Activated CD4-positive, alpha-beta memory T cell treated with anti-CD3 and anti-CD28 coated beads for 36 hours (primary cell): ENCODE results near the gene TMEM221. TPM values are rescaled to one million over a fixed set of nuclear protein-coding genes. Genes with fewer than 3 reads are reported as not detected.
"Not testable (repeated sequence)": the region's sequence is repeated elsewhere in the genome, so short reads cannot be mapped to it uniquely, and the experiment has no call there.

Source experiments
- CTCF ChIA-PET: fragments of 350-600 bp; sonication (Branson Sonifier 250); formaldehyde crosslinking; loops from one replicate; lab custom pipeline; 2021; ENCODE audit warnings: antibody characterized with exemption, inconsistent platforms; lab: Charles Lee
- POLR2A ChIA-PET: fragments of 350-600 bp; sonication (Branson Sonifier 250); formaldehyde crosslinking; loops from one replicate; lab custom pipeline; 2021; ENCODE audit warnings: antibody characterized with exemption; lab: Charles Lee
- DNase-seq: peaks from one replicate; pipeline ENCODE4 v3.0.0-alpha.2; 2020
- H3K27ac Mint-ChIP-seq: one replicate; pipeline ENCODE4 v1.8.0; 2021; ENCODE audit warnings: mixed read lengths
- H3K27me3 Mint-ChIP-seq: one replicate; pipeline ENCODE4 v1.8.0; 2021; ENCODE audit warnings: mixed read lengths
- H3K36me3 Mint-ChIP-seq: one replicate; pipeline ENCODE4 v1.8.0; 2021; ENCODE audit warnings: mixed read lengths
- H3K4me1 Mint-ChIP-seq: one replicate; pipeline ENCODE4 v1.8.0; 2021; ENCODE audit warnings: low read depth, mixed read lengths
- H3K4me3 Mint-ChIP-seq: one replicate; pipeline ENCODE4 v1.8.0; 2021; ENCODE audit warnings: mild to moderate bottlenecking, mixed read lengths
- H3K9me3 Mint-ChIP-seq: one replicate; pipeline ENCODE4 v1.8.0; 2021; ENCODE audit warnings: mixed read lengths
- intact Hi-C: fragments of 100-400 bp; cut with micrococcal nuclease; formaldehyde crosslinking; loops from one replicate; pipeline ENCODE4 v1.15.1; 2023
- total RNA-seq, 2 experiments: library from RNA; stranded (reverse); gene quantifications; one replicate each; pipeline ENCODE4 v1.2.3, GENCODE V29; 2021

Gene TMEM221
- total RNA-seq, 2 experiments from 2014 or later = not detected

- no peaks in the 10 kb centered on the region for H3K36me3 Mint-ChIP-seq
- CTCF ChIA-PET = interaction anchor here (4.1 kb wide), 1 partner anchor 10 kb away, joined by 10 read pairs; no protein-coding TSS in a partner anchor
- H3K9me3 Mint-ChIP-seq = no peaks in the 10 kb centered on the region
- H3K27me3 Mint-ChIP-seq = no peaks in the 10 kb centered on the region
- H3K4me3 Mint-ChIP-seq = no peak overlapping the region
- POLR2A ChIA-PET = no interaction called here
- no peak for DNase-seq
- H3K27ac Mint-ChIP-seq = no peak overlapping the region
- H3K4me1 Mint-ChIP-seq = peaks cover 28% of the 10 kb centered on the region
- intact Hi-C loops = no loop called here
Observed at GRCh38 chr19:17486545-17487240, 38.2 kb upstream of the TMEM221 start.

DNA sequence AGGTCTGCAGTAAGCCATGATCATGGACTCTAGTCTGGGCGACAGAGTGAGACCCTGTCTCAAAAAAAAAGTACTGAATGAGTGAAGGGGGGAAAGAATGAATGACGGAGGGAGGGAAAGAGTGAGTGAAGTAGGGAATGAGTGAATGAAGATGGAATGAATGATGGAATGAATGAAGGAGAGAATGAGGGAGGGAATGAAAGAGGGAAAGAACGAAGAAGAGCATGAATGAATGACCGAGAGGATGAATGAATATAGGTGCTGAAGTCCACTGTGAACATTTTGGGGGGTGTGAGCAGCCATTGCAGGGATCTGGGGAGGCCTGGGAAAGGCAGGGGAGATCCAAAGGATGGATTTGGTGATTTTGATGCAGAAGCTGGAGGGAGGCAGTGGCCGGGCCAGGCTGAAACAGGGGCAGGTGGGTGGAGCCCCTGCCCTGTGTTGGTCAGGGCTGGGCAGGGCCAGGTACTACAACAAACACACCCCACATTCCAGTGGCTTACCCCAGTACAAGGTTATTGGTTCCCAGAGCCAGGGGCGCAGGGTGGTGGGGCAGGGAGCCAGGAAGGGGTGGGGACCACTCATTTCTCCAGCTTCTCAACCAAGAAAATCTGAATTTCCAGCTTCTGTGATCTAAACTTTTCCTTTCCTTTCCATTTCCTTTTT, 36.2 kb upstream of the TMEM221 start:
- H3K27ac Mint-ChIP-seq = no peak overlapping the region
- intact Hi-C loops = no loop called here

GRCh38 chr19:17483605-17484002, 35.1 kb upstream of the TMEM221 start:
- peaks cover 9% of the 10 kb centered on the region for H3K4me1 Mint-ChIP-seq
- no peaks in the 10 kb centered on the region for H3K9me3 Mint-ChIP-seq
- POLR2A ChIA-PET = no interaction called here
- H3K27ac Mint-ChIP-seq = no peak overlapping the region
- intact Hi-C loops = no loop called here
- CTCF ChIA-PET = interaction anchor here (0.9 kb wide), 1 partner anchor 94 kb away, joined by 3 read pairs; no protein-coding TSS in a partner anchor
- H3K4me3 Mint-ChIP-seq = no peak overlapping the region
- no peaks in the 10 kb centered on the region for H3K27me3 Mint-ChIP-seq
- no peaks in the 10 kb centered on the region for H3K36me3 Mint-ChIP-seq
- DNase-seq = no peak

More for the DNA sequence above, 36.2 kb upstream of the TMEM221 start:
- Mint-ChIP-seq H3K4me3 (no peak overlapping the region), H3K27me3 (no peaks in the 10 kb centered on the region), H3K36me3 (no peaks in the 10 kb centered on the region), H3K9me3 (no peaks in the 10 kb centered on the region), H3K4me1 (peaks cover 20% of the 10 kb centered on the region)
- POLR2A ChIA-PET = no interaction called here
- CTCF ChIA-PET = interaction anchor here (0.6 to 4.1 kb wide), 2 partner anchors 12 to 43 kb away, joined by 3 to 10 read pairs; no protein-coding TSS in a partner anchor
- DNase-seq = no peak

DNA sequence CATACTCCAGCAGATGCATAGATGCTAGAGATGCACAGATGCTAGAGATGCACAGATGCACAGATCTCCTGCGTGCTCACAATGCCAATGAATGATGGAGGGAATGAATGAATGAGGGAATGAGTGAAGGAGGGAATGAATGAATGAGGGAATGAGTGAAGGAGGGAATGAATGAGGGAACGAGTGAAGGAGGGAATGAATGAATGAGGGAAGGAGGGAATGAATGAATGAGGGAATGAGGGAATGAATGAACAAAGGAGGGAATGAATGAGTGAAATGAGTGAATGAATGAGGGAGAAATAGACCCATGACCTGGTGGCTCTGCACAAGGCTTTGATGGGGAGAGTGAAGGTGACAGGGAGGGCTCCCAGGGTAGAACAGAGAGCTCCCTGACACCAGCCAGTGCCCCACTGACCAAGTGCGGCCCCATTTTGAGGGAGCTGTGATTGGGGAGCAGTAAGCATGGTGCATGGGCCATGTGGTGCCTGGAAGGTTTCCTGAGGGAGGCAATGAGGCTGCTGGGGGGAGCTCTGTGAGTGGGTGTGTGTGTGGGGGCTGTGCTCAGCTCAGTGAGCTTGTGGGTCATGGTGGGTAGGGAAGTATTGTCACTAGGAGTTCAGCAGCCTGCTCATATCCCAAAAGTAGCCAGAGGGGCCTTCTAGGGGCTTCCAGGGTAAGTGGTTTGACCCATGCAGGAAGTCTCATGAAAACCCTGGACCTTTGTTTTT, 34.6 kb upstream of the TMEM221 start:
- DNase-seq = no peak
- H3K27ac Mint-ChIP-seq = no peak overlapping the region
- no peak overlapping the region for H3K4me3 Mint-ChIP-seq
- no peaks in the 10 kb centered on the region for H3K27me3 Mint-ChIP-seq
- intact Hi-C loops = no loop called here
- peaks cover 4% of the 10 kb centered on the region for H3K4me1 Mint-ChIP-seq
- CTCF ChIA-PET = interaction anchor here (0.9 kb wide), 1 partner anchor 94 kb away, joined by 3 read pairs; no protein-coding TSS in a partner anchor
- no peaks in the 10 kb centered on the region for H3K9me3 Mint-ChIP-seq
- H3K36me3 Mint-ChIP-seq = no peaks in the 10 kb centered on the region
- POLR2A ChIA-PET = no interaction called here

DNA sequence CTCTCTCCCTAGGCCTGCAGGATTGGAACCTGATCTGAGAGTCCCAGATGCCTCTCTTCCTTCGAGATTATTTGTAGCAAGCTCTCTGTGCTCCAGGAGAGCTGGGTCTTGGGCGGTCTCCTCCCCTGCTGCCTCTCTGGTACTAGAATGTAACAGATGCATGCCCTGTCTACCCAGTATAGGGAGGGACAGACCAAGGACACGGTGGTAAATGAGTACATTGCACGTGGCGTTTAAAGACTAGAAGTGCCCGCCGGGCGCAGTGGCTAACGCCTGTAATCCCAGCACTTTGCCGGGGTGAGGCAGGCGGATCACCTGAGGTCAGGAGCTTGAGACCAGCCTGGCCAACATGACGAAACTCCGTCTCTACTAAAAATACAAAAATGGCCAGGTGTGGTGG, 33.5 kb upstream of the TMEM221 start:
- ChIA-PET POLR2A (no interaction called here), CTCF (no interaction called here)
- H3K4me3 Mint-ChIP-seq = no peak overlapping the region
- intact Hi-C loops = no loop called here
- no peaks in the 10 kb centered on the region for H3K9me3 Mint-ChIP-seq
- no peaks in the 10 kb centered on the region for H3K27me3 Mint-ChIP-seq
- H3K27ac Mint-ChIP-seq = no peak overlapping the region
- no peak for DNase-seq
- no peaks in the 10 kb centered on the region for H3K4me1 Mint-ChIP-seq
- no peaks in the 10 kb centered on the region for H3K36me3 Mint-ChIP-seq

- Mint-ChIP-seq H3K9me3 (no peaks in the 10 kb centered on the region), H3K36me3 (no peaks in the 10 kb centered on the region), H3K4me3 (no peak overlapping the region), H3K27me3 (no peaks in the 10 kb centered on the region), H3K27ac (no peak overlapping the region), H3K4me1 (no peaks in the 10 kb centered on the region)
- POLR2A ChIA-PET = no interaction called here
- intact Hi-C loops = no loop called here
- CTCF ChIA-PET = interaction anchor here (1.0 to 1.4 kb wide), 3 partner anchors 13 to 134 kb away, joined by 3 read pairs; no protein-coding TSS in a partner anchor
- DNase-seq = no peak
Observed at GRCh38 chr19:17479325-17479791, 30.9 kb upstream of the TMEM221 start.

- DNase-seq = no peak
- intact Hi-C loops = no loop called here
- Mint-ChIP-seq H3K27ac (no peak overlapping the region), H3K4me1 (peaks cover 12% of the 10 kb centered on the region), H3K9me3 (no peaks in the 10 kb centered on the region), H3K4me3 (no peak overlapping the region), H3K27me3 (no peaks in the 10 kb centered on the region), H3K36me3 (no peaks in the 10 kb centered on the region)
- CTCF ChIA-PET = interaction anchor here (6.2 kb wide), 1 partner anchor 21 kb away, joined by 29 read pairs; no protein-coding TSS in a partner anchor
- POLR2A ChIA-PET = no interaction called here
Observed at GRCh38 chr19:17475541-17476115, 27.2 kb upstream of the TMEM221 start.

DNA sequence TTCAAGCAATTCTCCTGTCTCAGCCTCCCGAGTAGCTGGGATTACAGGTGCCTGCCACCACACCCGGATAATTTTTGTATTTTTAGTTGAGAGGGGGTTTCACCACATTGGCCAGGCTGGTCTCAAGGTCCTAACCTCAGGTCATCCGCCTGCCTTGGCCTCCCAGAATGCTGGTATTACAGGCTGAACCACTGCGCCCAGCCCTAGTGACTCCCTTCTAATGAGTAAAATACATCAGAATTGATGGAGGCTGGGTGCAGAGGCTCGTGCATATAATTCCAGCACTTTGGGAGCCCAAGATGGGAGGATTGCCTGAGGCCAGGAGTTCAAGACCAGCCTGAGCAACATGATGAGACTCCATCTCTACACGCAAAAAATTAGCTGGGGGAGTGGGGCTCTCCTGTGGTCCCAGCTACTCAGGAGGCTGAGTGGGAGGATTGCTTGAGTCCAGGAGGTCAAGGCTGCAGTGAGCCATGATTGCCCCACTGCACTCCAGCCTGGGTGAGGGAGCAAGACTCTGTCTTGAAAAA, 26.6 kb upstream of the TMEM221 start:
- H3K36me3 Mint-ChIP-seq, intact Hi-C loops, DNase-seq, H3K4me3 Mint-ChIP-seq, H3K27me3 Mint-ChIP-seq, H3K27ac Mint-ChIP-seq, H3K9me3 Mint-ChIP-seq, POLR2A ChIA-PET: not testable (repeated sequence)
- CTCF ChIA-PET = interaction anchor here (0.8 to 6.2 kb wide), 2 partner anchors 21 to 34 kb away, joined by 3 to 29 read pairs; no protein-coding TSS in a partner anchor
- peaks cover 12% of the 10 kb centered on the region for H3K4me1 Mint-ChIP-seq

DNA sequence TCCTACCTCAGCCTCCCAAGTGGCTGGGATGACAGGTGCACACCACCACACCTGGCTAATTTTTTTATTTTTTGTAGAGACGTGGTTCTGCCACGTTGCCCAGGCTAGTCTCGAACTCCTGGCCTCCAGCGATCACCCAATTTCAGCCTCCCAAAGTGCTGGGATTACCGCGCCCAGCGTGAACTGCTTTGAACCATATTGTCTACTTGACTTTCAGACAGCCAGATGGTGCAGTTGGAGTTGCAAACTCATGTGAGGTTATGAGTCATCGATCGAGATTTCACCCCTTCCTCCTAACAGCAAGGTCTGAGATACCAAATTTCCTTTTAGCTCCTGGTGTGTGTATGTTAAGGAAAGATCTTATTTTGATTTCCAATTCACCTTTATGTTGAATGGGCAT, 24.6 kb upstream of the TMEM221 start:
- intact Hi-C loops = loop anchor here (2.0 kb wide), 1 partner anchor 102 kb away; no protein-coding TSS in a partner anchor
- DNase-seq = peak; percentile 45
- H3K4me3 Mint-ChIP-seq = no peak overlapping the region
- no peaks in the 10 kb centered on the region for H3K9me3 Mint-ChIP-seq
- CTCF ChIA-PET = interaction anchor here (6.2 kb wide), 1 partner anchor 23 kb away, joined by 29 read pairs; no protein-coding TSS in a partner anchor
- POLR2A ChIA-PET = no interaction called here
- H3K27ac Mint-ChIP-seq = no peak overlapping the region
- H3K36me3 Mint-ChIP-seq = no peaks in the 10 kb centered on the region
- no peaks in the 10 kb centered on the region for H3K27me3 Mint-ChIP-seq
- peaks cover 21% of the 10 kb centered on the region for H3K4me1 Mint-ChIP-seq

DNA sequence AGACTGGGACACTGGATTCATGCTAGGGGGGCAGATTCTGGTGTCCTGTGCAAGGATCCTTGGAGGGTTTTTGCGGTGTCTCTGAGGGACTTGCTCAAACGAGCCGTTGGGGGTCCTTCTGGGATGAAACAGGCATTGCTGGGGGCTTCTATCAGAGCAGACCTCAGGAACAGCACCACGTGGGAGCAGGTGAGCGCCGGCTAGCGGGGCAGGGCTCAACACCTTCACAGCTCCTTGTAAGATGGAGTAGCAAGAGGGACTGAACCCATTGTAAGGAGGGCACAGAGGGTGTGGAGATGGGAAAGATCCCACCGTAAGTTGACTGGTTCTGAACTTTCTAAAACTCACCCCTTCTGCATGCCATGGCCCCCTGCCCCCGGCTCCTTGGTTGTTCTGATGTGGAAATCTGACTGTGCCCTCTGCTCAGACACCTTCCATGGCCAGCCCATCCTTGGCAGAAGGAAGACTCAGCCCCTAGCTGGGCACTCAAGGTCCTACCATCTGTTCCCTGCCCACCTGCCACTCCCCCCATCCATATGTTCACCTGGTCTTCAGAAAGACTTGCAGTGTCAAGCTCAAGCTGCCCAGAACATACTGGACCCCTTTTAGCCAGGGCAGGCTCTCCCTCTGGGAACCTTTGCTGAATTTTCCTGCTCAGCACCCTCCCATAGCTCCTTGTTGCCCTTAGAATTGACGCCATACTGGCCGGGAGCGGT, 23.1 kb upstream of the TMEM221 start:
- intact Hi-C loops = loop anchor here (2.0 kb wide), 3 partner anchors 41 to 103 kb away; no protein-coding TSS in a partner anchor
- H3K36me3 Mint-ChIP-seq = no peaks in the 10 kb centered on the region
- H3K27me3 Mint-ChIP-seq = no peaks in the 10 kb centered on the region
- DNase-seq = no peak
- peak overlapping the region; percentile 90 for H3K4me3 Mint-ChIP-seq
- no peak overlapping the region for H3K27ac Mint-ChIP-seq
- no peaks in the 10 kb centered on the region for H3K9me3 Mint-ChIP-seq
- CTCF ChIA-PET = interaction anchor here (0.8 to 6.2 kb wide), 3 partner anchors 21 to 25 kb away, joined by 3 to 29 read pairs (median 3); partner anchors contain the start of gene TMEM221
- POLR2A ChIA-PET = interaction anchor here (0.9 kb wide), 1 partner anchor 40 kb away, joined by 3 read pairs; the partner anchor contains the start of gene PGLS
- peaks cover 21% of the 10 kb centered on the region for H3K4me1 Mint-ChIP-seq
